PC-3 (cell line): ENCODE results near the gene FITM2. TPM values are rescaled to one million over a fixed set of nuclear protein-coding genes. Genes with fewer than 3 reads are reported as not detected.

ENCODE experiments used
- ATAC-seq: fragments of 200-7000 bp; cut with Tn5 transposase; 2 replicates; pipeline ENCODE4 v1.9.1; 2020; ENCODE audit warnings: mild to moderate bottlenecking, moderate library complexity
- BruUV-seq: library from RNA; stranded (reverse); fragments of 400-500 nt; replicated peaks from 2 replicates; lab custom pipeline; 2021; lab: Mats Ljungman, UMichigan
- CTCF ChIA-PET: fragments of 300-600 bp; sonication (Branson Sonifier 250); formaldehyde crosslinking; loops from one replicate; lab custom pipeline; 2022; ENCODE audit warnings: antibody characterized with exemption; lab: Charles Lee
- POLR2A ChIA-PET: fragments of 300-600 bp; sonication (Branson Sonifier 250); formaldehyde crosslinking; loops from one replicate; lab custom pipeline; 2022; ENCODE audit warnings: antibody characterized with exemption; ENCODE audit not compliant: unreplicated experiment; lab: Charles Lee
- DNase-seq: peaks from one replicate; pipeline ENCODE4 v3.0.0-alpha.2; 2015
- H2AFZ ChIP-seq: fragments of 300-600 bp; sonication (generic); 2 replicates; pipeline ENCODE4 v1.6.0; 2016; ENCODE audit warnings: antibody characterized with exemption, low read length
- H3F3A ChIP-seq: fragments of 300-600 bp; sonication (generic); one replicate; pipeline ENCODE4 v1.6.0; 2017; ENCODE audit warnings: antibody characterized with exemption, low read length, control low read depth, mild to moderate bottlenecking; ENCODE audit not compliant: unreplicated experiment
- H3K27ac ChIP-seq: fragments of 300-600 bp; sonication (generic); 2 replicates; pipeline ENCODE4 v1.5.1; 2016; ENCODE audit warnings: mild to moderate bottlenecking, low read length
- H3K27me3 ChIP-seq: fragments of 300-600 bp; sonication (generic); 2 replicates; pipeline ENCODE4 v1.6.1; 2016; ENCODE audit warnings: low read length, mixed read lengths
- H3K36me3 ChIP-seq: fragments of 300-600 bp; sonication (generic); 2 replicates; pipeline ENCODE4 v1.6.1; 2016; ENCODE audit warnings: low read depth, mixed run types, low read length, mixed read lengths
- H3K4me1 ChIP-seq: fragments of 300-600 bp; sonication (generic); 2 replicates; pipeline ENCODE4 v1.5.1; 2016; ENCODE audit warnings: low read length; ENCODE audit not compliant: insufficient read depth
- H3K4me2 ChIP-seq: fragments of 300-600 bp; sonication (generic); 2 replicates; pipeline ENCODE4 v1.6.0; 2016; ENCODE audit warnings: low read length
- H3K4me3 ChIP-seq: fragments of 300-600 bp; sonication (generic); 2 replicates; pipeline ENCODE4 v1.5.1; 2016; ENCODE audit warnings: mild to moderate bottlenecking, low read length, mixed read lengths
- H3K79me2 ChIP-seq: fragments of 300-600 bp; sonication (generic); 2 replicates; pipeline ENCODE4 v1.6.1; 2017; ENCODE audit warnings: low read length, mixed read lengths
- H3K9ac ChIP-seq: fragments of 300-600 bp; sonication (generic); 2 replicates; pipeline ENCODE4 v1.6.0; 2016; ENCODE audit warnings: mild to moderate bottlenecking, low read length
- H3K9me2 ChIP-seq: fragments of 300-600 bp; sonication (generic); replicated peaks from 2 replicates; pipeline ENCODE4 v1.6.1; 2016; ENCODE audit warnings: mixed run types, low read length, mixed read lengths
- H3K9me3 ChIP-seq: fragments of 300-600 bp; sonication (generic); 2 replicates; pipeline ENCODE4 v1.6.1; 2016; ENCODE audit warnings: low read length, mixed read lengths
- H4K20me1 ChIP-seq: fragments of 300-600 bp; sonication (generic); 2 replicates; pipeline ENCODE4 v1.6.1; 2016; ENCODE audit warnings: low read length, mixed read lengths
- EZH2 ChIP-seq: fragments of 300-600 bp; sonication (generic); IDR thresholded peaks from one replicate; pipeline ENCODE4 v1.6.1; 2017; ENCODE audit warnings: antibody characterized with exemption, mild to moderate bottlenecking, low read length; ENCODE audit not compliant: unreplicated experiment
- EZH2phosphoT487 ChIP-seq: fragments of 300-600 bp; sonication (generic); IDR thresholded peaks from 2 replicates; pipeline ENCODE4 v1.6.1; 2018; ENCODE audit warnings: mild to moderate bottlenecking, antibody characterized with exemption, low read length, borderline replicate concordance
- intact Hi-C: fragments of 100-400 bp; cut with micrococcal nuclease; formaldehyde crosslinking; loops from 2 replicates; pipeline ENCODE4 v1.9.0; 2023
- total RNA-seq: library from RNA; depleted of rRNA; stranded (reverse); fragments of >200 nt; gene quantifications from 2 replicates; pipeline ENCODE4 v1.2.3, GENCODE V29; 2014
- TF ChIP-seq, protein P1 (sequence below): fragments of 300-600 bp; sonication (generic); conservative IDR thresholded peaks from 2 replicates; pipeline ENCODE4 v1.5.1; 2017; ENCODE audit warnings: antibody characterized with exemption, low read depth, mild to moderate bottlenecking, low read length

FITM2 gene
- total RNA-seq, 1 experiment from 2014 or later = 8.8 TPM

DNA sequence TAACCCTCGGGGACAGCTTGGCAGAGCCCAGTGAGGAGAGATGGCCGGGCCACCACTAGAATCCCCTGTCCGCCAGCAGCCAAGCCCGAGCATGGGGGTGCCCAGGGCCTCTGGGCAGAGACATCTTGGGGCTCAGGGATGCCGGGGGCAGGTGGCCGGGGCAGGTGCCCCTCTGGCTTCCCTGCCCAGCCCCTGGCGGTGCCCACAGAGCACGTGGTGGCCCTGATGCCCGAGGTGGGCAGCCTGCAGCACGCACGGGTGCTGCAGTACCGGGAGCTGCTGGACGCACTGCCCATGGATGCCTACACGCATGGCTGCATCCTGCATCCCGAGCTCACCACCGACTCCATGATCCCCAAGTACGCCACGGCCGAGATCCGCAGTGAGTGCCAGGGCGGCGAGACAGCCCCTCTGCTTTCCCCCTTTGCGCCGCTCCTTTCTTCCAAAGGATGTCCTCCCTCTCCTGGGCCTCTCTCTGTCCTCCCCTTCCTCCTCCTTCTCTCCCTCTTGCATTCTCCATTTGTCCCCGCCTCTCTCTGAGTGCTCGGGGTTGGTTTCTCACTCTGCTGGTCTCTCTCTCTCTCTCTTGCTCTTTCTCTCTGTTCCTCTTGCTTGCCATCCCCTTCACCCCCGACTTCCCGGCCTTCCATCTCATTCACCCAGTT lies 52.6 kb downstream of the FITM2 start:
- H3K4me3 ChIP-seq = no peak overlapping the region
- H4K20me1 ChIP-seq = no peaks in the 10 kb centered on the region
- no peaks in the 10 kb centered on the region for H3K9me3 ChIP-seq
- DNase-seq (no peak), ATAC-seq (no peak)
- POLR2A ChIA-PET = no interaction called here
- no peak overlapping the region for H3K4me2 ChIP-seq
- TF ChIP-seq, protein P1, sequence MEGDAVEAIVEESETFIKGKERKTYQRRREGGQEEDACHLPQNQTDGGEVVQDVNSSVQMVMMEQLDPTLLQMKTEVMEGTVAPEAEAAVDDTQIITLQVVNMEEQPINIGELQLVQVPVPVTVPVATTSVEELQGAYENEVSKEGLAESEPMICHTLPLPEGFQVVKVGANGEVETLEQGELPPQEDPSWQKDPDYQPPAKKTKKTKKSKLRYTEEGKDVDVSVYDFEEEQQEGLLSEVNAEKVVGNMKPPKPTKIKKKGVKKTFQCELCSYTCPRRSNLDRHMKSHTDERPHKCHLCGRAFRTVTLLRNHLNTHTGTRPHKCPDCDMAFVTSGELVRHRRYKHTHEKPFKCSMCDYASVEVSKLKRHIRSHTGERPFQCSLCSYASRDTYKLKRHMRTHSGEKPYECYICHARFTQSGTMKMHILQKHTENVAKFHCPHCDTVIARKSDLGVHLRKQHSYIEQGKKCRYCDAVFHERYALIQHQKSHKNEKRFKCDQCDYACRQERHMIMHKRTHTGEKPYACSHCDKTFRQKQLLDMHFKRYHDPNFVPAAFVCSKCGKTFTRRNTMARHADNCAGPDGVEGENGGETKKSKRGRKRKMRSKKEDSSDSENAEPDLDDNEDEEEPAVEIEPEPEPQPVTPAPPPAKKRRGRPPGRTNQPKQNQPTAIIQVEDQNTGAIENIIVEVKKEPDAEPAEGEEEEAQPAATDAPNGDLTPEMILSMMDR = no peak
- TF ChIP-seq EZH2phosphoT487 (no peak), EZH2 (no peak)
- intact Hi-C loops = no loop called here
- H3K79me2 ChIP-seq = no peaks in the 10 kb centered on the region
- H3K9me2 ChIP-seq = no peaks in the 10 kb centered on the region
- no peaks in the 10 kb centered on the region for H3K36me3 ChIP-seq
- no peaks in the 10 kb centered on the region for H3F3A ChIP-seq
- no peaks in the 10 kb centered on the region for H3K27me3 ChIP-seq
- CTCF ChIA-PET = no interaction called here
- H2AFZ ChIP-seq = no peak overlapping the region
- BruUV-seq = no TSS peak
- no peak overlapping the region for H3K9ac ChIP-seq
- H3K4me1 ChIP-seq = no peaks in the 10 kb centered on the region
- no peak overlapping the region for H3K27ac ChIP-seq

DNA sequence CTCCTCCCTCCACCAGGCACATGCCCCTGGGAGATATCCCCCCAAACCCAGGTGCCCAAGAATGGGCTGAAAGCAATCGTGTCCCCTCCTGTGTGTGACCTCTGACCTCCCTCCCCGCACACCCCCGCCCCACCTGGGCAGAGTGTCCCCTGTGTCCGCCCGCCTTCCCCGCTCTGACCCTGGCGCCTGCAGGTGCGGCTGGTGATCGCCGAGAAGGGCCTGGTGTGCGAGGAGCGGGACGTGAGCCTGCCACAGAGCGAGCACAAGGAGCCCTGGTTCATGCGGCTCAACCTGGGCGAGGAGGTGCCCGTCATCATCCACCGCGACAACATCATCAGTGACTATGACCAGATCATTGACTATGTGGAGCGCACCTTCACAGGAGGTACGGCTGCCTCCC lies 54.0 kb downstream of the FITM2 start:
- BruUV-seq = no TSS peak
- no peak overlapping the region for H3K4me3 ChIP-seq
- no peak overlapping the region for H3K4me2 ChIP-seq
- DNase-seq (no peak), ATAC-seq (no peak)
- no peaks in the 10 kb centered on the region for H3K9me3 ChIP-seq
- no peaks in the 10 kb centered on the region for H3K79me2 ChIP-seq
- intact Hi-C loops = no loop called here
- H3K27me3 ChIP-seq = no peaks in the 10 kb centered on the region
- TF ChIP-seq EZH2 (no peak), EZH2phosphoT487 (no peak)
- TF ChIP-seq, protein P1 = no peak
- H3K9ac ChIP-seq = no peak overlapping the region
- H3K36me3 ChIP-seq = no peaks in the 10 kb centered on the region
- no peaks in the 10 kb centered on the region for H4K20me1 ChIP-seq
- ChIA-PET POLR2A (no interaction called here), CTCF (no interaction called here)
- H3K9me2 ChIP-seq = no peaks in the 10 kb centered on the region
- H3K27ac ChIP-seq = no peak overlapping the region
- no peak overlapping the region for H2AFZ ChIP-seq
- no peaks in the 10 kb centered on the region for H3K4me1 ChIP-seq
- no peaks in the 10 kb centered on the region for H3F3A ChIP-seq

DNA sequence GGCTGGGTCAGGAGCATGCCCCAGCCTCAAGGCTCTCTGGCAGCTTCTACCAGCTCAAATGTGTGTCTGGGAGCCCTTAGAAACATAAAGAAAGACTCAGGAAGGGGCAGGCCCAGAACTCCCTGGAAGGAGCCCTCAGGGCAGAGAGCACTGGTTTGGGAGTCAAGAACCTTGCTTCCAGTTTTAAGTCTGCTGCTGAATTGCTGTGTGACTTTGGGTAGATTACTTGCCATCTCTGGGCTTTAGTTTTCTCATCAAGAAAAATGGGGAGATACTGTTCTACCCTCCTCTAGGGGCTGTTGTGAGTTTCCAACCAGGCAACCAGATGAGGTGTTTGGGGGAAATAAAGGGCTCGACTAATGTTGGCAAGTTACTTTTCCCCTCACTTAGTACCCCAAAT lies 55.1 kb downstream of the FITM2 start:
- Histone ChIP-seq H3K27ac (no peak overlapping the region), H3F3A (no peaks in the 10 kb centered on the region), H3K79me2 (no peaks in the 10 kb centered on the region), H3K9me3 (no peaks in the 10 kb centered on the region), H4K20me1 (no peaks in the 10 kb centered on the region), H2AFZ (no peak overlapping the region), H3K27me3 (no peaks in the 10 kb centered on the region), H3K36me3 (no peaks in the 10 kb centered on the region), H3K9ac (no peak overlapping the region), H3K4me1 (no peaks in the 10 kb centered on the region), H3K9me2 (no peaks in the 10 kb centered on the region), H3K4me3 (no peak overlapping the region), H3K4me2 (no peak overlapping the region)
- intact Hi-C loops = no loop called here
- ATAC-seq (no peak), DNase-seq (no peak)
- no peak for TF ChIP-seq EZH2
- TF ChIP-seq, protein P1 = no peak
- no peak for TF ChIP-seq EZH2phosphoT487
- ChIA-PET CTCF (no interaction called here), POLR2A (interaction anchor here (0.7 kb wide), 1 partner anchor 8 kb away, joined by 6 read pairs; no protein-coding TSS in a partner anchor)
- no TSS peak for BruUV-seq
